Kidney epithelial cell (primary cell): ENCODE results near the gene ALS2CL. TPM values are rescaled to one million over a fixed set of nuclear protein-coding genes. Genes with fewer than 3 reads are reported as not detected.

Experiments
- DNase-seq: peaks from one replicate; pipeline ENCODE4 v3.0.0-alpha.2; 2010; ENCODE audit warnings: low read depth
- H3K27me3 ChIP-seq: 2 replicates; pipeline ENCODE4 v1.6.0; 2011; ENCODE audit warnings: low read length; ENCODE audit not compliant: control insufficient read depth, insufficient read depth
- H3K36me3 ChIP-seq: 2 replicates; pipeline ENCODE4 v1.5.1; 2011; ENCODE audit warnings: low read length; ENCODE audit not compliant: control insufficient read depth, insufficient read depth
- H3K4me3 ChIP-seq: 2 replicates; pipeline ENCODE4 v1.5.1; 2011; ENCODE audit warnings: low read depth, mild to moderate bottlenecking, control low read depth, low read length
- total RNA-seq: library from RNA; depleted of rRNA; stranded (reverse); fragments of >200 nt; gene quantifications from 2 replicates; pipeline ENCODE4 v1.2.3, GENCODE V29; 2015
- TF ChIP-seq, protein P1 (sequence below): IDR thresholded peaks from 2 replicates; pipeline ENCODE4 v1.5.1; 2011; ENCODE audit warnings: mild to moderate bottlenecking, moderate library complexity, low read length, control low read depth, inconsistent platforms; ENCODE audit not compliant: insufficient read depth, poor library complexity, severe bottlenecking

Gene ALS2CL
- total RNA-seq, 1 donor from 2014 or later = 23.7 TPM

DNA sequence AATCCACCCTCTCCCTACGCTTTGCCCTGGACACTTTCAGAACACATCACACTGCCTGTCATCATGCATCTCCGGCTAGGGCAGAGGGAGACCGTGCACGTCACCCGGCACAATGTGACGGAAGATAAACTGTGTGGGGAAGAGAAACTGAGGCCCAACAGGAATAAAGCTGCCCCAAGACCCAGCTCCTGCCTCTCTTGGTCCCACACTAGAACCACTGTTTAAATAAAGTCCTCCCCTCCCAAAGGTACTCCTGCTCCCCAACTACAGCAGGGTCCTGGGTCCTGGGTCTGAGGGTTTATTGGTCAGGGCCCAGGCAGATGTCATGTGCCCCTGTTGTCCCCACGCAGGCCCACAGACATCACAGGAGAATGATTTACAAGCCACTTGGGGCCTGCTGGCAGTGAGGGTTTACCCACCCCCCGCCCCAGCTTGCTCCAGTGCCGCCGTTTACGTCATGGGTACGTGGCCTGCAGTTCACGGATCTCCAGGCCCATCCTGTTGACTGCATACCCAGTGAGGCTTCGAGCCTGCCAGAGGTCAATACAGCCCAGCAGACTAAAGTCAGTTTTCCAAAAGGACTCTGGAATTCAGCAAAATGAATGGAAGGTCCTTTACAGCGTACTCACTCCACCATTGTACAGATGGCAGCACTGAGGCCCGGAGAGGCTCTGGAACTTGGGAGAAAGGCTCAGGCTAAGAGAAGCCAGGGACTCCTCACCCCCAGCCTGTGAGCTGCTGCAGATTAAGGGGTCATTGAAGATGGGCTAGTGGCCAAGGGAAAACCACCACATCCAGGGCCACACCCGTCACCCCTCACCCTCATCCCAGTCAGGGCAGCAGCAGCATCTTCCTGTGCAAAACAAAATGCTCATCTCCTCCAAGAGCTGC lies 23.2 kb downstream of the ALS2CL start:
- H3K4me3 ChIP-seq = no peak overlapping the region
- DNase-seq = no peak
- H3K36me3 ChIP-seq = no peaks in the 10 kb centered on the region
- TF ChIP-seq, protein P1, sequence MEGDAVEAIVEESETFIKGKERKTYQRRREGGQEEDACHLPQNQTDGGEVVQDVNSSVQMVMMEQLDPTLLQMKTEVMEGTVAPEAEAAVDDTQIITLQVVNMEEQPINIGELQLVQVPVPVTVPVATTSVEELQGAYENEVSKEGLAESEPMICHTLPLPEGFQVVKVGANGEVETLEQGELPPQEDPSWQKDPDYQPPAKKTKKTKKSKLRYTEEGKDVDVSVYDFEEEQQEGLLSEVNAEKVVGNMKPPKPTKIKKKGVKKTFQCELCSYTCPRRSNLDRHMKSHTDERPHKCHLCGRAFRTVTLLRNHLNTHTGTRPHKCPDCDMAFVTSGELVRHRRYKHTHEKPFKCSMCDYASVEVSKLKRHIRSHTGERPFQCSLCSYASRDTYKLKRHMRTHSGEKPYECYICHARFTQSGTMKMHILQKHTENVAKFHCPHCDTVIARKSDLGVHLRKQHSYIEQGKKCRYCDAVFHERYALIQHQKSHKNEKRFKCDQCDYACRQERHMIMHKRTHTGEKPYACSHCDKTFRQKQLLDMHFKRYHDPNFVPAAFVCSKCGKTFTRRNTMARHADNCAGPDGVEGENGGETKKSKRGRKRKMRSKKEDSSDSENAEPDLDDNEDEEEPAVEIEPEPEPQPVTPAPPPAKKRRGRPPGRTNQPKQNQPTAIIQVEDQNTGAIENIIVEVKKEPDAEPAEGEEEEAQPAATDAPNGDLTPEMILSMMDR = no peak
- H3K27me3 ChIP-seq = peaks cover 8% of the 10 kb centered on the region

DNA sequence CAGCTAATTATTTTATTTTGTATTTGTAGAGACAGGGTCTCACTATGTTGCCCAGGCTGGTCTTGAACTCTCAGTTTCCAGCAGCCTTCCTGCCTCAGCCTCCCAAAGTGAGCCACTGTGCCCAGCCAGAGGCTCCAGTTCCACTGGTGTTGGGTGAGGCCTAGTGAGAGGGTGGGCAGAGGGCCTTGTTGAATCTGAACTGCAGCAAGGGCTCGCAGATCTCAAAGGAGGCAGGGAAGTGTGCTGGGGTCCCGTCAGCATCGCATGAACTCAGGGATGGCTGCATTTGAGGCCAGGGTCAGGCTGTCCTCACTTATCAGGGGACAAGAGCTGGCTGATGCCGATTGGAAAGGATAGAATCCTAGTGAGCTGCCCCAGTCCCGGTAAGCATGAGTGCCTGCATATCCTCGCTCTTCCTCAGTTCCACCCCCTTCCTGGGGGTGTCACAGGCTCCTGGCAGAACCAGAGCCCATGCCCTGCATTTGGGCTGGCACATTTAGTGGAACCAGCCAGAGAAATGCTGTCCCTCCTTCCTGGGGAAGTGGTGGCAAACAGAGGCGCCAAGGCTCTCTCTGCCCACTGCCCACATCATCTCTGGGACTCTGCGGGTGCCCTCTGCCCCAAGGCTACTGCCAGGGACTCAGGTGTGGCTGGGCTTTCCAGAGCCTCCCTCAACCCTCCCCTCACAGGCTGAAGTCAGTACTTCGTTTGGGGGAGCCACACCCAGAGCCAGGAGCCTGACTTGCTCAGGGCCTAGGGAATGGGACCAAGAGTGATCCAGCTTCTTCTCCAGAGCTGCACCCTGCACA lies 24.1 kb downstream of the ALS2CL start:
- TF ChIP-seq, protein P1 = no peak
- peaks cover 8% of the 10 kb centered on the region for H3K27me3 ChIP-seq
- H3K4me3 ChIP-seq = no peak overlapping the region
- no peaks in the 10 kb centered on the region for H3K36me3 ChIP-seq
- no peak for DNase-seq

DNA sequence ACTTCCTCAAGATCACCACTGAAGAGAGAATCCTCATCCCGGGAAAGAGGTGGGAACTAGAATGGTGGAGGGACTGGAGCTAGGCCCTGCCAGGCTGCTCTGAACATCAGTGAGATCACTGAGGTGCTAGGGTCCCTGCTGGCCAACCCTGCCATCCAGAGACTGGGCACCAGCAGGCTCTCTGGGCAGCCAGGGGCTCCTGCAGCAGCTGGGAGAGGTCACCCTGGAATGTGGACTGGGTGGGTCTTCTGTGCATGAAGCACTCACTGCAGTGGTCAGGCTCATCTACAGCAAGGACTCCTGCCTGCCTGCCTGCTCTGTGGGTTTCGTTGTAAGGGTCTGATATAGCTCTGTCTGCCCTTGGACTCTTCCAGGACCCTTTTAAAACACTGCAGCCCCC lies 24.9 kb downstream of the ALS2CL start:
- H3K36me3 ChIP-seq = no peaks in the 10 kb centered on the region
- DNase-seq = no peak
- H3K4me3 ChIP-seq = no peak overlapping the region
- peaks cover 13% of the 10 kb centered on the region for H3K27me3 ChIP-seq
- TF ChIP-seq, protein P1 = no peak

DNA sequence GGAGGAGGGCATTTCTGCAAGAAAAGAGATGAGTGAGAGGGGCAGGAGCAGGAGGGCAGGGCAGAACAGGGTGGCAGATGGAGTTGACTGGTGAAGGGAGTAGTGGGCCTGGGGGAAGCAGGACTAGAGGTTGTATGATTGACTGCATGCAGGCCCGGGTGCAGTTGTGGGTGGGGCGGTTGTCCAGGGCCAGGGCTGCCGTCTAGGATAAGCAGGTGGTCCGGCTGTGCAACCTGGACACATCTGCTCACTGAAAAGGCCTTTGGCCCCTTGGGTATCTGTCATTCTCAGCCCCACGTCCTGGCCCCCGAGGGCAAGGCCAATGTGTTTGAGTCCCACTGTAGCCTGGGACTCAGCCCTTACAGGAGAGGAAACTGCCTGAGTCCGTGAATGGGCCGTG lies 25.4 kb downstream of the ALS2CL start:
- H3K27me3 ChIP-seq = peaks cover 14% of the 10 kb centered on the region
- TF ChIP-seq, protein P1 = no peak
- no peaks in the 10 kb centered on the region for H3K36me3 ChIP-seq
- no peak for DNase-seq
- H3K4me3 ChIP-seq = no peak overlapping the region

DNA sequence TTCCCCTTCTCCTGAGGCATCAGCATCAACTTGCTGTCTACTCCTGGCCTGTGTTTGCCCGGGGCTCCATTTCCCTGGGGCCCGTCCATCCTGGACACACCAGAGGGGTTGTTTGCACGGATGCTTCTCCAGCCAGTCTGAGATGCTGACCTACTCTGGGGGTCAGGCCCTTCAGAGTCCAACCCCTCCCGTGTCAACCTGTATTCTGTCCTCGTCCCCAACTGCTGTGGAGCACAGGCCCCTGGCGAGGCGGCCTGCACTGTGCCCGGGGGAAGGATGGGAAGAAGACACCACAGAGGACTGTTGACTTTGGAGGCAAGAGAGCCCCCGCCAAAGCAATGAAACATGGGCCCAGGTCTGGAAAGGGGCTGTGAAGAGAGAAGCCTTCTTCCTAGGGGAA lies 25.8 kb downstream of the ALS2CL start:
- Histone ChIP-seq H3K27me3 (peaks cover 16% of the 10 kb centered on the region), H3K36me3 (no peaks in the 10 kb centered on the region), H3K4me3 (no peak overlapping the region)
- TF ChIP-seq, protein P1 = no peak
- DNase-seq = no peak
